ENCODE measurements around the gene RNF217. TPM values are rescaled to one million over a fixed set of nuclear protein-coding genes. Genes with fewer than 3 reads are reported as not detected.

Gene RNF217
- total RNA-seq, 1 donor from 2014 or later = 49.8 TPM

GRCh38 chr6:125116710-125117109 is 154.5 kb downstream of the RNF217 start:
- no peak for TF ChIP-seq CTCF (IDR thresholded peaks at IDR 0.05; ENCODE audit: unreplicated experiment)
- H3K36me3 Mint-ChIP-seq = peaks cover 5% of the 10 kb centered on the region

DNA sequence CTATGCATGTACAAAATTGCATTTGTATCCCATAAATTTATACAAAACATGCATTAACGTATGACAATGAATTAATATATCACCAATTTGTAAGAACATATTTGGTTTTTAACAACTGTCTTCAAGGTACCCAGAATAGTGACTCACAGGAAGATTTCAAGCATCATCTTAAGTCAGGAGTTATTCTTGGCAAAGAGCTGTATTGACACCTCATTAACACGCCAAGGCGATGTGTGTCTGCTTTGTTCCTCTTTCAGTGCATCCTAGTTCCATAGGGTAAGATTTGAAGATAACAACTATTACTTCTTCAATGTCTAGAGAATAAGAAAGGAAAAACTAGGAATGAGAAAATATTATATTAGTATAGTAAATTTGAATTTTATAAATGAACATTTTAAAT is 155.6 kb downstream of the RNF217 start:
- H3K27ac Mint-ChIP-seq = no peak overlapping the region
- TF ChIP-seq CTCF (IDR thresholded peaks at IDR 0.05; ENCODE audit: unreplicated experiment) = no peak
- H3K36me3 Mint-ChIP-seq = no peaks in the 10 kb centered on the region
- H3K9me3 Mint-ChIP-seq = no peaks in the 10 kb centered on the region
- DNase-seq (ENCODE audit: low spot score in 2 of 2, unreplicated experiment in 2 of 2) = no peak
- H3K4me1 Mint-ChIP-seq = peaks cover 37% of the 10 kb centered on the region
- no peak overlapping the region for H3K4me3 Mint-ChIP-seq
- no peaks in the 10 kb centered on the region for H3K27me3 Mint-ChIP-seq (ENCODE audit: low read depth)

More at GRCh38 chr6:125116710-125117109, 154.5 kb downstream of the RNF217 start:
- peaks cover 7% of the 10 kb centered on the region for H3K9me3 Mint-ChIP-seq
- H3K27ac Mint-ChIP-seq = no peak overlapping the region
- DNase-seq (ENCODE audit: low spot score in 2 of 2, unreplicated experiment in 2 of 2) = no peak
- no peaks in the 10 kb centered on the region for H3K27me3 Mint-ChIP-seq (ENCODE audit: low read depth)
- H3K4me3 Mint-ChIP-seq = no peak overlapping the region
- peaks cover 36% of the 10 kb centered on the region for H3K4me1 Mint-ChIP-seq

DNA sequence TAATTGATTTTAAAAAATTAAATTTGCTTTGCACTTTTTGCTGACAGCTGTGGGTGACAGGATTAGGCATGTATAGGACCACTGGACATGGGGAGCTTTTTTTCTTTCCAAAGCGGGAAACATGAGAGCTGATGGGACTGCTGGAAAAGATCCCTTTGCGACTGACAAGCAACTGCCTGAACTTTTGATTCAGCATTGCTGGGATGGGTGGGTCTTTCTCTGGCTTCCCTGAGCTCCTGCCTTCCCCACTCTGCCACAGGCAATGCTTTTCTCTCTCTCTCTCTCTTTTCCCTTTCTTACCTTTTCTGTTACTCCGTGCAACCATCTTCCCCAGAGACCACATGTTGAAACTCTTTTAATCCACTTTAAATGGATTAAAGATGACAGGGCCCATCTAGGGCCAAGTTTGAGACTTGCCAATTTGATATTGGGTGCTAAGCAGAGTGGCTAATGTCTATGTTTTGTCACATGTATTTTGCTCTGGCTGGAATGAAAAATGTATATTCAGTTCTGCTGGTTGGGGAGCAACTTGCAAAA is 157.9 kb downstream of the RNF217 start:
- H3K27ac Mint-ChIP-seq = peak overlapping the region; percentile 6
- no peaks in the 10 kb centered on the region for H3K36me3 Mint-ChIP-seq
- peaks cover 36% of the 10 kb centered on the region for H3K4me1 Mint-ChIP-seq
- no peak for DNase-seq (ENCODE audit: low spot score in 2 of 2, unreplicated experiment in 2 of 2)
- no peak overlapping the region for H3K4me3 Mint-ChIP-seq
- peaks cover 7% of the 10 kb centered on the region for H3K9me3 Mint-ChIP-seq
- no peak for TF ChIP-seq CTCF (IDR thresholded peaks at IDR 0.05; ENCODE audit: unreplicated experiment)
- no peaks in the 10 kb centered on the region for H3K27me3 Mint-ChIP-seq (ENCODE audit: low read depth)

DNA sequence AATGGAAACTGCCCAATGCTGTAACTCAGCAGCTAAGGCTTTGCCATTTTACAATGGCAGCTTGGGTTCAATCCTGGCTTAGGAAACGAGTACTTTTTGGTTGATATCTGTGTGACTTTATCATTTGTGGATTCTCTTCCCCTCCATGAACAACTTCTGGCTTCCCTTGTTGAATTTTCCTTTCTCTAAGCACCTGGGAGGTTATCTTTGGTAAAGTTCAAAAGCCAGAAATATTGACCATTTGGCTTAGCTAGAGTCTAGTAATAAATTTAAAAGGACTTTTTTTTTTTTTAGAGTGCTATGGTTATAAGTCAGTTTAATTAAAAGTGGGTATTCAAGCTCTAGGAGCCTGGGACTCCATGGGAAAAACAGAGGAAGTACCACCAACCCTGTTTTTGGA is 159.7 kb downstream of the RNF217 start:
- DNase-seq (ENCODE audit: low spot score in 2 of 2, unreplicated experiment in 2 of 2) = no peak
- no peaks in the 10 kb centered on the region for H3K27me3 Mint-ChIP-seq (ENCODE audit: low read depth)
- H3K4me3 Mint-ChIP-seq = no peak overlapping the region
- H3K9me3 Mint-ChIP-seq = peaks cover 14% of the 10 kb centered on the region
- no peak overlapping the region for H3K27ac Mint-ChIP-seq
- H3K36me3 Mint-ChIP-seq = peaks cover 6% of the 10 kb centered on the region
- no peak for TF ChIP-seq CTCF (IDR thresholded peaks at IDR 0.05; ENCODE audit: unreplicated experiment)
- peaks cover 29% of the 10 kb centered on the region for H3K4me1 Mint-ChIP-seq

DNA sequence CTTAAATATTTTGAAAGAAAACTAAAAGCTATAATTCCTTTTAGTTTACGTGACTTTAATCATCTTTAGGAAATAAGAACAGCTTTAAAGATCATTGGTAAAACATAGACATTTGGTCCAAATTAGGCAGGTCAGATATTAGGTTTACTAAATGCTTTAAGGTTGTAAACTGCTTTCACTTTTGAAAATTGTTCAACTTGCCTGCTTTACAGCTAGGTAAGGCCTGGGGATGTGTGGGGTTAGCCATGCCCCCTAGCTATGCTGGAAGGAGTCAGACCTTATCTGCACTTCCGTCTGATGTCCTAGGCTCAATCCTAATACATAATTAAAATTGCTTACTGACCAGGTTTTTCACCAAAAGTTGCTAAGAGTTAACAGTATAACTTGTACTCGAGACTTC is 160.8 kb downstream of the RNF217 start:
- no peak for TF ChIP-seq CTCF (IDR thresholded peaks at IDR 0.05; ENCODE audit: unreplicated experiment)
- Mint-ChIP-seq H3K36me3 (peaks cover 11% of the 10 kb centered on the region), H3K27ac (peak overlapping the region; percentile 10), H3K9me3 (peaks cover 22% of the 10 kb centered on the region), H3K4me1 (peaks cover 29% of the 10 kb centered on the region), H3K27me3 (ENCODE audit: low read depth) (no peaks in the 10 kb centered on the region), H3K4me3 (no peak overlapping the region)
- no peak for DNase-seq (ENCODE audit: low spot score in 2 of 2, unreplicated experiment in 2 of 2)

Measured in mesothelial cell of epicardium (in vitro differentiated cells).